Measurements from ENCODE around the gene STX1A.

Gene STX1A

DNA sequence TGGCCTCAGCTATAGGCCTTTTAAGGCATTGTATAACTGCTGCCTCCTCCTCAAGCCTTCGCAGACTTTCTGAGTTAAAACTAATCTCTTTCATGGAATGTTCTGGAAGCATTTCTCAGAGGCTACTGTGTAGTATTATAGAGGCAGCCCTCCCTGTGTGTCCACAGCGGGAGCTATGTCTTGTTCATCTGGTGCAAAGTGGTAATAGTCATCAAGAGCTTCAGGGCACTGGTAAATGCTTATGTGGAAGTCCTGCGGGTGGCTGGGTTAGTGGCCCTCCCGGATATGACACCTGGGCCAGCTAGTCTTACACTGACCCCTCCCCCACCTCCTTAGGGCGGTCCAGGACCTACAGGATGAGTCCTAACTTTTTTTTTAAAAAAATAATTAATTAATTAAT, 21.3 kb upstream of the STX1A start:
- DNase-seq, result no peak
- TF ChIP-seq GATA1 (IDR thresholded peaks at IDR 0.05; ENCODE audit: low read depth, low read length), result no peak
- no peak for TF ChIP-seq POLR2A (IDR thresholded peaks at IDR 0.05; ENCODE audit: low read length)

DNA sequence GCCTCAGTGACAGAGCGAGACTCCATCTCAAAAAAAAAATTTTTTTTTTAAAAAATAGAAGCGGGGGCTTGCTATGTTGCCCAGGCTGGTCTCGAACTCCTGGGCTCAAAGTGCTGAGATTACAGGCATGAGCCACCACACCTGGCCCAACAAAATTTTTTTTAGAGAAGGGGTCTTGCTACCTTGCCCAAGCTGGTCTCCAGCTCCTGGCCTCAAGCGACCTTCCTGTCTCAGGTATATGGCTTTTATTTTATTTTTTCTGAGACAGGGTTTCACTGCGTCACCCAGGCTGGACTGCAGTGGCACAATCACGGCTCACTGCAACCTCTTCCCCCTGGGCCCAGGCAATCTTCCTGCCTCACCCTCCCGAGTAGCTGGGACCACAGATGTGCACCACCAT, 20.7 kb upstream of the STX1A start:
- TF ChIP-seq POLR2A (IDR thresholded peaks at IDR 0.05; ENCODE audit: low read length) (no peak), GATA1 (IDR thresholded peaks at IDR 0.05; ENCODE audit: low read depth, low read length) (no peak)
- DNase-seq, result no peak

DNA sequence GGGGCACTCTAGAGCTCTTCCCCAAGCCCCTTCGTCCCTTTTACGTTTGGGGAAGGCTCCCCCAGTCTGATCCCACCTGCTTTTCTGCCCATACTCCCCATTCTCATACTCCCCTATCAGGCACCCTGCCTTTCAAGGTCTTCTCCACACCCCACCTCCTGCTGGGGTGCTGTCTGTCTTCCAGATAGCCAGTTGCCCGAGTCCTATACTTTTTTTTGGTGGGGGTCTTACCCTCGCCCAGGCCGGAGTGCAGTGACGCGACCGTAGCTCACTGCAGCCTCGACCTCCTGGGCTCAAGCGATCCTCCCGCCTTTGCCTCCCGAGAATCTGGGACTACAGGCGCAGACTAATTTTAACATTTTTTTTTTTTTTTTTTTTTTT, 19.9 kb upstream of the STX1A start:
- no peak for DNase-seq
- TF ChIP-seq GATA1 (IDR thresholded peaks at IDR 0.05; ENCODE audit: low read depth, low read length), result no peak
- no peak for TF ChIP-seq POLR2A (IDR thresholded peaks at IDR 0.05; ENCODE audit: low read length)

DNA sequence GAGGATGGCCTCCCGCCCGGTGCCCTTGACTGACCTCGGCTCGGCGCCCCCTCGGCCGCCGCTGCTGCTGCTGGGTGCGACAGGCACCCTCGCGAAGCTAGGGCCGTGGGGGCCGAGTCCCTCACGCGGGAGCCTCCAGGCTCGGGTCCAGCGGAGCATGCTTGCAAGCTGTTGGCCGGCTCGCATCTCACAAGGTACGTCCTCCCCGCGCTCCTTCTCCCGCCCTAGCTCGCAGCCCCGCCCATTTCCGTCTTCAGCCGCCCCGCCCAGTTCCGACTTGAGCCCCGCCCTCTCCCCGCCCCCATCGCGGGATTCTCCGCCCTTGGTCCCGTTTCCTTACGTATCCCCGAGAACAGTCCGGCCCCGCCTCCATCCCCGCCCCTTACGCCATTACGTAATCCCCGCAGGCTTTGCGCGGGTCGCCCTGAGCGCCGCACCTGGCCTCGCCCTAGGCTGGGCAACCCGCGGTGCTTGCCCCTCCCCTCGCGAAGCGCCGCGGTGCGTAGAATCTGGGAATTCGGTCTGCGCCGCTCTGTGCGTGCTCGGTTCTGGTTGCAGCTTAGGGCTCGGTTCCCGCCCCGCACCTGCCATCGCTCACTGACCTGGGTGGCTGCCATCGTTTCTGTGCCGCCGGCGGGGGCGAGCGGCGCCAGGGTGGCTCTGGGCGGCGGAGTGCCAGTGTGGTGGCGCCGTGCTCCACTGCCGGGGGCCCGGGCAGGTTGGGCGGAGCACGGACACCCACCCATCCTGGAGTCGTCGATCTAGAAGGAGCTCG, 19.3 kb upstream of the STX1A start, which contains the start of gene ABHD11:
TSS of gene ABHD11 (minus strand) at position 191 of the 775 bp plus-strand sequence. CDS start at position 159, 32 bp downstream.
- peak; percentile 85 for TF ChIP-seq POLR2A (IDR thresholded peaks at IDR 0.05; ENCODE audit: low read length)
- no peak for TF ChIP-seq GATA1 (IDR thresholded peaks at IDR 0.05; ENCODE audit: low read depth, low read length)
- peak; percentile 97 to 99 for DNase-seq

DNA sequence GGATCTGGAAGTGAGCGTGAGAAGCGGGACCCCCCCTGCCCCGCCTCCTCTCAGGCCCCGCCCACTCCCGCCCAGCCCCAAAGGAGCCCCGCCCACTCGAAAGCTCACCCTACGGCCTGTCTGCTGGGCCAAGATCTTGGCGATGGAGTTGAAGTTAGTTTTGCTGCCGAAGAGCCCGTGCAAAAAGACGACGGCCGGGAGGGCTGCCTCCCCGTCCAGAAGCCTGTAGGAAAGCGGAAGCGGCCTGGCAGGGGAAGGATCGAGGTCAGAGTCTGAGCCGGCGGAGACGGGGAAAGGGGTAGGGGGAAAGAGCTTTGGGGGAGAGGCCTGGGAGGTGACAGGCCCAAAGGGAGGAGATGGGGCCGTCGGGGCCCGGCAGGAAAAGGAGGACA, 18.7 kb upstream of the STX1A start:
- peak; percentile 76 to 80 for DNase-seq
- TF ChIP-seq GATA1 (IDR thresholded peaks at IDR 0.05; ENCODE audit: low read depth, low read length) (no peak), POLR2A (IDR thresholded peaks at IDR 0.05; ENCODE audit: low read length) (no peak)

DNA sequence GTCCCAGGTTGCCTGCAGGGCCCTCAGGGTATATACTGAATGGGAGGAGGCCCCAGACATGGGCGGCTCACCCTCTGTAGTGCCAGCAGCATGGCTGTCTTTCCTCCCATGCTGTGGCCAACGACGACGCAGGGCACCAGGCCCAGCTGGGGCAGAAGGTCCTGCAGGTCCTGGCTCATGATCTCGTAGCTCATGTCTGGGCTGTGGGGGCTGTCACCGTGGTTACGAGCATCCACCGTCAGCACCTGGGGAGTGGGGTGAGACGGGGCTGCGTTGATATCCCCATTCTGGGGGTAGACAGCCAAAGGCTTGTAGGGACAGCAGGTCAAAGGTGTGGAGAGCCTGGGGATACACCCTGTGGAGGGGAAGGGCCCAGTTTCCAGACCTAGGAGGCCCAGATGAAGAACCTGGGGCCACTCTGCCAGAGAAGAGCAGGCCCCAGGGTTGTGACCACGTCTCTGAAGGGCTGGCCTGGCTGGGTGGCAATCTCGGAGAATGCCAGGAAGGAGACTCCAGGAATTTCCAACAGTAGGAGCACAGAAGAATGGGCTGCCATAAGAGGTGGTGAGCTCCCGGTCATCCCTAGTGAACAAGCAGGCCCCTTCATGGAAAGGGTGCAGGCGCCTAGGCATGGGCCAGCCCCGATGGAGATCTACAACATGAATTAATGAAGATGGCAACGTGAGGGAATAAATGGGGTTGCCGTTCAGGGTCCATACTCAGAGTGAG, 18.2 kb upstream of the STX1A start:
- no peak for DNase-seq
- TF ChIP-seq GATA1 (IDR thresholded peaks at IDR 0.05; ENCODE audit: low read depth, low read length), result no peak
- no peak for TF ChIP-seq POLR2A (IDR thresholded peaks at IDR 0.05; ENCODE audit: low read length)

DNA sequence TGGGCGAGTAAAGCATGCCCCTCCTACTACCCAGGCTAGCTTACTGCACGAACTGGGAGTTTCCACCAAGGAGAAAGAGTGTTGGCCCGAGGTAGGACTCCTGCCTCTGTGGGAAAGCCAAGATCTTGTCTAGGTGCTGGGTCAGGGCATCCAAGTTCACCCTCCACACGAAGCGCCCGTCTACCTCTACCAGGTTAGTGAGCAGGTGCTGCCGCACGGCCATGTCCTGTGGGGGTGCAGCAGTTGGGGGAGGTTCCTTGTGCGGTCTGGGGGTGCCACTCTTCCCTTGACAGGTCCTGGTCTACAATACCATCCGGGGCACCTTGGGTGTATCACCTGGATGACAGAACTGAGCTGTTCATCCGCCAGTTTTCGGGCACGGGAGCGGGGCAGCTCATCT, 17.4 kb upstream of the STX1A start:
- TF ChIP-seq POLR2A (IDR thresholded peaks at IDR 0.05; ENCODE audit: low read length), result no peak
- TF ChIP-seq GATA1 (IDR thresholded peaks at IDR 0.05; ENCODE audit: low read depth, low read length), result no peak
- no peak for DNase-seq

DNA sequence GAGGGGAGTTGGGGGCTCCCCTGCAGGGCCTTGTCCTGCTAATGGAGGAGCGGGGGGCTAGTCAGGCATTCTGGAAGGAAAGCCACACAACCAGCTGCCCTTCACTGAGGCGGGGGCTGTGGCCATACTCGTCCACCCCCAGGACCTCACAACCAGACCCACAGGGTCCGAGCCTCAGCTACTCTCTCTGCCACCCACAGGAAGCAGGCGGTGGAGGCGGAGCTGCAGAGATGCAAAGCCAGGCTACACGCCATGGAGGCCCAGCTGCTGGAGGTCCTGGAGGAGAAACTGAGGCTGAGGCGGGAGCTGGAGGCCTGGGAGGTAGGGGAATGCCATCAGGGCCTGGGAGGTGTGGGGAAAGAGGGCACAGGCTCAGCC, 16.0 kb upstream of the STX1A start:
- no peak for DNase-seq
- TF ChIP-seq POLR2A (IDR thresholded peaks at IDR 0.05; ENCODE audit: low read length), result no peak
- no peak for TF ChIP-seq GATA1 (IDR thresholded peaks at IDR 0.05; ENCODE audit: low read depth, low read length)

DNA sequence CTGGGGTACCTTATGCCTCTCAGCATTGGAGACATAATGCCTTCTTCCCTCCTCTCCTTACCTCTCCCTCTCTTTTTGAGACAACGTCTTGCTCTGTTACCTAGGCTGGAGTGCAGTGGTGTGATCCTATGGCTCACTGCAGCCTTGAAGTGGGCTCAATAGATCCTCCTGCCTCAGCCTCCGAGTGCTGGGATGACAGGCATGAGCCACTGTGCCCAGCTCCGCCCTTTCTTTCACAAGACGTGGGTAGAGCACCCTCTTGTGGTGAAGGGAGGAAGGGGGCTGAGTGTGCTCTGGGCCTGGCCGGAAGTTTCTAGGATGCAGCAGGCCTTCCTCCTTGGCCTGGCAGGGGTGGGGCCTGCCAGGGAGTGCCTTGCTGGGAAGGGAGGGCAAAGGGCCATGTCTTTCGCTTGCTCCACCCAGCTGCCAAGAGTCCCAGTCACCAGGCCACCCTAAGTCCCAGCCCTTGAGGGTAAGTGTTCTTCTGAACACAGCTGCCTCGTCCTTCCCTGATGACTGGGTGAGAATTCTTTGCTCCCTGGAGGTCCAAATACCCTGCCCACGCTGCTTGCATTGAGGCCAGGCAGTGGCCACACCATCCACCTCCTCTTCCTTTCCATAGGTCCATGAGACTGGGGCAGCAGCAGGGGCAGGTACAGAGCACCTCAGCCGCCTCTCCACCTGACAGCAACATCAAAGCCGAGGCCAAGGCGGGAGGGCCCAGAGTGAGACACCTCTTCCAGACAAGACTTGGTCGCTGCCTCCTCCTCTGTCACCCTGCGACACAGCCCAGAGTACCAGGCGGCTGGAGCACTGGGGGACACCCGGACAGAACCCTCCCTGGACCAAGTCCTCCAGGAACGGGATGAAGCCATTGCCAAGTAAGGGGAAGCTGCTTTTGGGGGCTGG, 15.4 kb upstream of the STX1A start:
- DNase-seq, result peak; percentile 86 to 93
- TF ChIP-seq GATA1 (IDR thresholded peaks at IDR 0.05; ENCODE audit: low read depth, low read length) (no peak), POLR2A (IDR thresholded peaks at IDR 0.05; ENCODE audit: low read length) (peak; percentile 58)

DNA sequence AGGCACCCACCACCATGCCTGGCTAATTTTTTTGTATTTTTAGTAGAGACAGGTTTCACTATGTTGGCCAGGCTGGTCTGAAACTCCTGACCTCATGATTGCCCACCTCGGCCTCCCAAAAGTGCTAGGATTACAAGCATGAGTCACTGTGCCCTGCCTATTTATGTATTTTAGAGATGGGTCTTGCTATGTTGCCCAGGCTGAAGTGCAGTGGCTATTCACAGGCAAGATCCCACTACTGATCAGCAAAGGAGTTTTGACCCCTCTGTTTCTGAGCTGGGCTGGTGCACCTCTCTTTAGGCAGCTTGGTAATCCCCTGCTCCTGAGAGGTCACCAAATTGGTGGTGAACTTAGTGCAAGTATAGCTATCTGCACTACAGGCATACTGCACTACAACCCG, 12.9 kb upstream of the STX1A start:
- TF ChIP-seq GATA1 (IDR thresholded peaks at IDR 0.05; ENCODE audit: low read depth, low read length), result no peak
- TF ChIP-seq POLR2A (IDR thresholded peaks at IDR 0.05; ENCODE audit: low read length), result no peak
- DNase-seq, result no peak

DNA sequence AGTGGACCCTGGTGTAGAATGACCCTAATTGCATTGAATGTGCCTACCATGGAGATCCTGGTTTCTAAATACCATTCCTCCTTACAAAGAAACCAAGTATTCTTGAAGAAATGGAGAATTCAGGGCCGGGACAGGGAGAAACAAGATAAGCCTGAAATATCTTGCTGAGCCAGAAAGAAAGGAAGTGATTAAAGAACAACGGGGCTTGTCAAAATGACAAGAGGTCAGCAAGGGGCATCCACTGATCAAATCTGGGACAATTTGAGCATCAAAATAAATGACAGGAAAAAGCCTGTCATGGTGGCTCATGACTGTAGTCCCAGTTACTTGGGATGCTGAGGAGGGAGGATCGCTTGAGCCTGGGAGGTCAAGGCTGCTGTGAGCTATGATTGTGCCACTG, 11.0 kb upstream of the STX1A start:
- no peak for DNase-seq
- no peak for TF ChIP-seq POLR2A (IDR thresholded peaks at IDR 0.05; ENCODE audit: low read length)
- TF ChIP-seq GATA1 (IDR thresholded peaks at IDR 0.05; ENCODE audit: low read depth, low read length), result no peak

DNA sequence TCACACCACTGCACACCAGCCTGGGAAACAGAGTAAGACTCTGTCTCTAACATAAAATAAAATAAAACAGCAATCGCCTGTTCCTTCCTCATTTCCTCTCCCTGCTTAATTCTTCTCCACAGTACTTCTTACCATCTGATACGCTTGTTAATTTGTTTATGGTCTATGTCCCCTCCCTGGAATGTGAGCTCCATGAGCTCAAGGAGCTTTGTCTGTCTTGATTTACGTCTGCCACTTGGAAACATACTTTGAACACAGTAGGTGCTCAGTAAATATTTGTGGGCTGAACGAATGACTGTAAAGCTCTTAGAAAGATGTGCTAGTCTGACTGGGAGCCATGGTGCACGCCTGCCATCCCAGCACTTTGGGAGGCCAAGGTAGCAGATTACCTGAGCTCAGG, 9.1 kb upstream of the STX1A start:
- no peak for TF ChIP-seq GATA1 (IDR thresholded peaks at IDR 0.05; ENCODE audit: low read depth, low read length)
- TF ChIP-seq POLR2A (IDR thresholded peaks at IDR 0.05; ENCODE audit: low read length), result no peak
- DNase-seq, result no peak

DNA sequence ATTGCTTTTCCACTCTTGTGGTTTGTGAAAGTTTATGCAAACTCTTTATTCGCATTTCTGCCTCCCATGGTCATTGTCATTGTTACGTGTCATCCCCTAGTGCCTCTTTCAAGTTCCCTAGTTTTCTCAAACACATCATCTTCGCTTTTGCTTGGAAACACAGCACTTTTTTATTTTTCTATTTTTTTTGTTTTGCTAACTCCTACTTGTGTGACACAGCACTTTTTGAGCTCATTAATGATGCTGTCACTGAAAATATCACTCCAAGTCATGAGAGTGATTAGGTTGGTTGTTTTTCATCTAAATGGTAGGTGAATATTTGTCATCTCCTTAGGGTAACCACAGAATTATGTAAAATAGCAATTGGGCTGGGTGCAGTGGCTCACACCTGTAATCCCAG, 8.5 kb upstream of the STX1A start:
- no peak for DNase-seq
- TF ChIP-seq POLR2A (IDR thresholded peaks at IDR 0.05; ENCODE audit: low read length), result no peak
- TF ChIP-seq GATA1 (IDR thresholded peaks at IDR 0.05; ENCODE audit: low read depth, low read length), result no peak

DNA sequence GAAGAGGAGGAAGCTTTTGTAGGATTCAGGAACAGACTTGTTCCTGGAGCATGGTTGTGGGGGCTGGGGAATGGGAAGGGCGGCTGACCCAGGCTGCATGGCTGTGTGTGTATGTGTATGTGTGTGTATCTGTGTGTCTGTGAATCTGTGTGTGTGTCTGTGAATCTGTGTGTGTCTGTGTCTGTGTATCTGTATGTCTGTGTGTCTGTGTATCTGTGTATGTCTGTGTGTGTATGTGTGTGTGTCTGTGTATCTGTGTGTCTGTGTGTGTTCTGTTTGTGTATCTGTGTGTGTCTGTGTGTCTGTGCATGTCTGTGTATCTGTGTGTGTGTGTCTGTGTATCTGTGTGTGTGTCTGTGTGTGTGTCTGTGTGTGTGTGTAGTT, 6.6 kb upstream of the STX1A start:
- TF ChIP-seq POLR2A (IDR thresholded peaks at IDR 0.05; ENCODE audit: low read length) (no peak), GATA1 (IDR thresholded peaks at IDR 0.05; ENCODE audit: low read depth, low read length) (no peak)
- no peak for DNase-seq

All from erythroblast (primary cell).